Dermis blood vessel endothelial cell (primary cell): ENCODE results near the gene ECEL1. TPM values are rescaled to one million over a fixed set of nuclear protein-coding genes. Genes with fewer than 3 reads are reported as not detected.
"Not testable (repeated sequence)": the region's sequence is repeated elsewhere in the genome, so short reads cannot be mapped to it uniquely, and the experiment has no call there.

Source experiments
- DNase-seq: peaks from one replicate; pipeline ENCODE4 v3.0.0; 2010
- total RNA-seq: library from RNA; depleted of rRNA; stranded (reverse); fragments of >200 nt; gene quantifications from 2 replicates; pipeline ENCODE4 v1.2.3, GENCODE V29; 2014

The ECEL1 gene
- total RNA-seq = not detected in 2 replicates

- DNase-seq = no peak
Observed at GRCh38 chr2:232487385-232488096, at the start of gene ECEL1. ECEL1 (minus strand) TSS chr2:232487834; CDS start chr2:232486653, 1,181 bp downstream.

- DNase-seq = peak; percentile 23
Observed at GRCh38 chr2:232537079-232537478, 49.4 kb upstream of the ECEL1 start.

GRCh38 chr2:232535761-232536530, 48.3 kb upstream of the ECEL1 start:
- DNase-seq = no peak

- DNase-seq = no peak
Observed at GRCh38 chr2:232534940-232535651, 47.5 kb upstream of the ECEL1 start.

GRCh38 chr2:232533944-232534710, 46.5 kb upstream of the ECEL1 start:
- DNase-seq = no peak

- not testable (repeated sequence) for DNase-seq
Observed at GRCh38 chr2:232532821-232533220, 45.2 kb upstream of the ECEL1 start.

GRCh38 chr2:232532419-232532818, 44.8 kb upstream of the ECEL1 start:
- no peak for DNase-seq

- DNase-seq = no peak
Observed at GRCh38 chr2:232530626-232531260, 43.1 kb upstream of the ECEL1 start.

- DNase-seq = no peak
Observed at GRCh38 chr2:232529806-232530547, 42.3 kb upstream of the ECEL1 start.

- DNase-seq = no peak
Observed at GRCh38 chr2:232528746-232529460, 41.3 kb upstream of the ECEL1 start.

GRCh38 chr2:232527905-232528470, 40.4 kb upstream of the ECEL1 start:
- DNase-seq = no peak

GRCh38 chr2:232526372-232526941, 38.8 kb upstream of the ECEL1 start:
- no peak for DNase-seq

GRCh38 chr2:232525791-232526371, 38.2 kb upstream of the ECEL1 start, which contains the start of gene CHRND:
CHRND (plus strand) TSS chr2:232526160; CDS start chr2:232526216, 56 bp downstream.
- DNase-seq = no peak

- no peak for DNase-seq
Observed at GRCh38 chr2:232525199-232525598, 37.6 kb upstream of the ECEL1 start.

GRCh38 chr2:232524771-232525170, 37.1 kb upstream of the ECEL1 start:
- no peak for DNase-seq

GRCh38 chr2:232523682-232524597, 36.3 kb upstream of the ECEL1 start:
- DNase-seq = peak; percentile 44

- no peak for DNase-seq
Observed at GRCh38 chr2:232523402-232523681, 35.7 kb upstream of the ECEL1 start.

GRCh38 chr2:232522623-232523401, 35.2 kb upstream of the ECEL1 start:
- DNase-seq = no peak
